Loucy (cell line): ENCODE measurements around the gene SERPINA12.

ENCODE experiments used
- EZH2phosphoT487 ChIP-seq: fragments of 200-600 bp; IDR thresholded peaks from 2 replicates; pipeline ENCODE4 v1.6.1; 2018; ENCODE audit warnings: antibody characterized with exemption, mild to moderate bottlenecking, moderate library complexity, borderline replicate concordance
- TF ChIP-seq, protein P1 (sequence below): fragments of 200-600 bp; sonication (generic); conservative IDR thresholded peaks from 2 replicates; pipeline ENCODE4 v1.5.1; 2014; ENCODE audit warnings: mild to moderate bottlenecking, antibody characterized with exemption, low read length

DNA sequence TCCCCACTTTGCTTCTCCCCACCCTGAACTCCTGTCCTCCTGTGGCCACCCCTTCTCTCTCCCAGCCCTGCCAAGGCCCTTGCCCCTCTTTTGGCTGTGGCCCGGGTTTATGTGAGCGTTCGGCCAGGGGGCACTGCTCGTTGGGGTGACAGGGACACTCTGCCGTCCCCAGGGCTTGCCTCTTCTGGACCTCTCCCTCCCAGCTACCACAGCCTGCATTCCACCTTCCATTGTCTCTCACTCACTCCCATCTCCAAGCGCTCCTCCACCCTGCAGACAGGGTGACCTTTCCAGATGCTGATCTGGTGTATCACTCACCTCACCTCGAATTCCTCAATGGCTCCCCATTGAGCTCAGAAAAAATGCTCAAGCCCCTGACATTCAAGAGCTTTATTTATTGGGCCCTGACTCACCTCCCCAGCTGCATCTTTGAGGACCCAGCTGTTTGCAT is 34.7 kb downstream of the SERPINA12 start:
- TF ChIP-seq, protein P1, sequence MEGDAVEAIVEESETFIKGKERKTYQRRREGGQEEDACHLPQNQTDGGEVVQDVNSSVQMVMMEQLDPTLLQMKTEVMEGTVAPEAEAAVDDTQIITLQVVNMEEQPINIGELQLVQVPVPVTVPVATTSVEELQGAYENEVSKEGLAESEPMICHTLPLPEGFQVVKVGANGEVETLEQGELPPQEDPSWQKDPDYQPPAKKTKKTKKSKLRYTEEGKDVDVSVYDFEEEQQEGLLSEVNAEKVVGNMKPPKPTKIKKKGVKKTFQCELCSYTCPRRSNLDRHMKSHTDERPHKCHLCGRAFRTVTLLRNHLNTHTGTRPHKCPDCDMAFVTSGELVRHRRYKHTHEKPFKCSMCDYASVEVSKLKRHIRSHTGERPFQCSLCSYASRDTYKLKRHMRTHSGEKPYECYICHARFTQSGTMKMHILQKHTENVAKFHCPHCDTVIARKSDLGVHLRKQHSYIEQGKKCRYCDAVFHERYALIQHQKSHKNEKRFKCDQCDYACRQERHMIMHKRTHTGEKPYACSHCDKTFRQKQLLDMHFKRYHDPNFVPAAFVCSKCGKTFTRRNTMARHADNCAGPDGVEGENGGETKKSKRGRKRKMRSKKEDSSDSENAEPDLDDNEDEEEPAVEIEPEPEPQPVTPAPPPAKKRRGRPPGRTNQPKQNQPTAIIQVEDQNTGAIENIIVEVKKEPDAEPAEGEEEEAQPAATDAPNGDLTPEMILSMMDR: no peak
- TF ChIP-seq EZH2phosphoT487: no peak
